Activated naive CD4-positive, alpha-beta T cell treated with anti-CD3 and anti-CD28 coated beads, Interleukin-2, amount 50 U/mL, for 16 hours (primary cell): Measurements from ENCODE around the gene SMARCB1.

Experiments used
- DNase-seq: peaks from one replicate; pipeline ENCODE4 v3.0.0-alpha.2; 2020

SMARCB1 gene

GRCh38 chr22:23786752-23787599, at the start of gene SMARCB1:
SMARCB1 (plus strand) TSS chr22:23786966; CDS start chr22:23787170, 204 bp downstream.
- peak; percentile 90 for DNase-seq

DNA sequence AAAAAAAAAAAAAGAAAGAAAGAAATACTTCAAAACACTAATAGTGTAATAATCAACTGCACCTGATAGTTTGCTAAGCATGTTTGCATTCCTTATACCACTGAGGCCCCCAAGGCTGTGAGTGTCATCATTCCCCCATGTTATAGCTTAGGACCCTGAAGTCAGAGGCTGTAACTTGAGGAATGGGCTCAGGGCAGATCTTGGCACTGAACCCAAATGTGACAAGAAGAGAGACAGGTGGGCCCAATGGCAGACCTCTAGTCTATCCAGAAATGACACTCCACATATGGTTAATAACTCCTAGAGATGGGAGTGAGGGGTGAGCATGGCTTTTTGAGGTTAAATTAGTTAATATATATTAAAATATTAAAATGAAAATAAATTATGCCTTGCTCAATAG, 49.1 kb upstream of the SMARCB1 start:
- DNase-seq: no peak

DNA sequence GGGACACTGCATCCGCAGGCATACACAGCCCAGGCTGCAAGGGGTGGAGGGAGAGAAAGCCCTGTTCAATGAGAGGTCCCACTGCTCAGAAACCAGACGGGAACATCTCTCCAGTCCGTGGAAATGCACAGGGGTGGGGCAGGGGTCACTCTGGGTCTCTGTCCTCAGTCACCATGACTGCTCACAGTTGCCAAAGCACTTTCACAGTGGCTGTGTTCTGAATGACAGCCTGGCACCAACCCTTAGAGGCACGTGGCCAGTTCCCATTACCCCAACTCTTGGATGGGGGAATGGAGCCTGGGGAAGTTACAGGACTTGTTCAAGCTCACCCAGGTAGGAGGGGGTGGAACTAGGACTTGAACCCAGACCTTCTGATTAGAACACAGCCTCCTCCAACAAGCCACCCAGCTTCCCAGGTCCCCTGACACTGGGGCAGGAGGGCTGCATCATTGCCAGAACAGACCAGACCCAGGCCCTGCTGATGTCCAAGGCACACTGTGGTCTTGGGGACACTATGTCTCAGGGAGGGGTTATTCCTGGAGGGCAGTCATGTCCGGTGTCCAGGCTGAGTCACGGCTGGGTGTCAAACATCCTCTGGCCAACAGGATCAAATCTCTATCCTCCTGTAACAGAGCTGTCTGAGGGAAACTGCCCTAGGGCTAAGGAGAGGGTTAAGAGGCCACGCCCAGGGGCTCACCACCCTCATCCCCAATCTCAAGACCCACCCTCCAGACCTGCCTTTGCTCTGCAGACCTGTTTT, 44.1 kb upstream of the SMARCB1 start:
- no peak for DNase-seq

GRCh38 chr22:23743303-23743705, 43.5 kb upstream of the SMARCB1 start:
- DNase-seq: no peak

DNA sequence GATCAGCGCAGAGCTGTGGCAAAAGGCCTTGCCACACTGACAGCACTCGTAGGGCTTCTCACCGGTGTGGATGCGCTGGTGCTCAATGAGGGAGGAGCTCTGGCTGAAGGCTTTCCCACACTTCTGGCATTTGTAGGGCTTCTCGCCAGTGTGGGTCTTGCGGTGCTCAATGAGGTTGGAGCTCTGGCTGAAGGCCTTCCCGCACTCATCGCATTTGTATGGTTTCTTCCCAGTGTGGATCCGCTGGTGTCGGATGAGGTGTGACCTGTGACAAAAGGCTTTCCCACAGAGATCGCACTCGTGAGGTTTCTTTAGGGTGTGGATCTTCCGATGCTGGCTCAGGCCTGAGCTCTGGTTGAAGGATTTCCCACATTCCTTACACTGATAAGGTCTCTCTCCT, 42.8 kb upstream of the SMARCB1 start:
- no peak for DNase-seq

DNA sequence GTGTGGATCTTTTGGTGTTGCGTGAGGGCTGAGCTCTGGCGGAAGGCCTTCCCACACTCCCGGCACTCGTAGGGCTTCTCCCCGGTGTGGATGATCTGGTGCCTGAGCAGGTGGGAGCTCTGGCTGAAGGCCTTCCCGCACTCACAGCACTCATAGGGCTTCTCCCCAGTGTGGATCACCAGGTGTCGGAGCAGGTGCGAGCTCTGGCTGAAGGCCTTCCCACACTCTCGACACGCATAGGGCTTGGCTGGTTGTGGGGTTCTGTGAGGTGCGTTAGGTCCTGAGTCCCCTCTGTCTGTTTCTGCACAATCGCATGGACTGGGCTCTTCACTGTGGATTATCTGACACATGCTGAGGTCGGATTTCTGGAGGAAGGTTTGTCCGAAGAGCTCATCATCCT, 42.3 kb upstream of the SMARCB1 start:
- DNase-seq: no peak

GRCh38 chr22:23745791-23746190, 41.0 kb upstream of the SMARCB1 start:
- no peak for DNase-seq

GRCh38 chr22:23749841-23750301, 36.9 kb upstream of the SMARCB1 start:
- DNase-seq: no peak

DNA sequence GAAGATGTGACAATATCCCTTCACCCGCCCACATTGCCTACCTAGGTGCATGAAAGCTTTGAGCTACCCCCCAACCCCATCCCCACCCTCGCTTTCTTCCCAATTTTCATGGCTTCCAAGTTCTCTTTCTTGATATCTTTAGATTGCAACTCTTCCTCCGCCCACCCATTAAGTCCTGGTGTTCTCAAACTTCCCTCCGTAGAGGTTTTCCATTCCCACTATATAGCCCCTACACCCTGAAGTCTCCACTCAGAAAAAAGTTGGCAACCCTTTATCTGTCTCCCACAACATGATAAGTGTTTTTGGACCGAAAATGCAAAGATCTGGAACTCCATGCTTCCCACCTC, 36.4 kb upstream of the SMARCB1 start:
- no peak for DNase-seq

DNA sequence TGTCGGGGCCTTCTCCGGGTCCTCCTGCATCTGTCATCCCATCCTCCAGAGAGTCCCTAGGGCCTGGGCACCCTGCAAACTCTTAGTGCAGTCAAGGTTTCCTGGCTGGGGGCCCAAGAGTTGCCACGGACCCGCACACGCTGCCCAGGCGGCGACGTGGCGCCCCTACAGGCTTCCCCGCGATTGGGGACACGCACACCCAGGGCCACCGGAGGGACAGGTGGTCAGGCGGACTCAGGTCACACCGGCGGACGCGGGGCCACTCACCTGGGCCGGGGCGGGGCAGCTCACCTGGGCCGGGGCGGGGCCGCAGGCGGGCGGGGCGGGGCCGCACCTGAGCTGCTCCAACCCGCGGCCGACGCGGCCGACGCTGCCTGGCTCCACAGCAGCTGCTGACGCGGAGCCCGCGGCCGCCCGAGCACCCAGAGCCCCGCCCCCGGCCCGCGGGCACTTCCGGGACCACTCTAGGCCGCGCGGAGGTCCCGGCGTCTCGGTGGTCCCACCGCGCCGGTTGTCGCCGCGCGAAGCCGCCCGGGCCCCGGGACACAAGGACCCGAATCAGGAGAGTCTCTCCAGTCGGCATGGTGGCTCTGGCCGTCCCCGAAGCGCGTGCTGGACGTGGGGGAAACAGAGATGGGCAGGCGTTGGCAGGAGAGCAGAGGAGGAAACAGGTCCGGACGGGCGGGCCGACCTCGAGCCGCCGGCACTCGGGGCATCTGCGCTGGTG, 35.9 kb upstream of the SMARCB1 start, which contains the start of gene ZNF70:
TSS of gene ZNF70 (minus strand) at position 399 of the 727 bp plus-strand sequence. CDS start 5,972 bp downstream, outside the sequence.
- peak; percentile 86 for DNase-seq

GRCh38 chr22:23751441-23751996, 35.2 kb upstream of the SMARCB1 start:
- DNase-seq: no peak

- DNase-seq: no peak
These were observed 34.6 kb upstream of the SMARCB1 start for GRCh38 chr22:23752090-23752691.

- DNase-seq: no peak
These were observed 34.0 kb upstream of the SMARCB1 start for GRCh38 chr22:23752750-23753149.

DNA sequence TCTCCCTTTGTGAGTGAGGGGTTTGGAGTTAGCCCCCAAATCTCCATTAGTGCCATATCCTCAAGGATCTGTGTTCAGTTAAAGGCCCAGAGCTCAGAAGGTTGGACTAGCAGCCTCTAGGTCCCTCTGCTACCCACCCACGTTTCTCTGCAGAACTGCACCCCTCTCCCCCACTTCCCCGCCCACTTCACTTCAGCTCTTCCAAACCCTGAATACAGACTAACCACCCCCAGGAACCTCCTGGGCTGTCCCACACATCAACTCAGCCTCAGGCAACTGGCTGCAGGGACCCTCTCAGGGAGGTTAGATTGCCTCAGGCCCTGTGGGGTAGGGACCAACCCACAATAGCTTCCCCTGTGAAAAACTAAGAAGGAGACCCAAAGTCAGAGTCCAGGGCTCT, 33.4 kb upstream of the SMARCB1 start:
- DNase-seq: no peak

GRCh38 chr22:23754220-23754919, 32.4 kb upstream of the SMARCB1 start, which contains the start of gene VPREB3:
VPREB3 (minus strand) TSS chr22:23754425; CDS start chr22:23754363, 62 bp downstream.
- DNase-seq: no peak

DNA sequence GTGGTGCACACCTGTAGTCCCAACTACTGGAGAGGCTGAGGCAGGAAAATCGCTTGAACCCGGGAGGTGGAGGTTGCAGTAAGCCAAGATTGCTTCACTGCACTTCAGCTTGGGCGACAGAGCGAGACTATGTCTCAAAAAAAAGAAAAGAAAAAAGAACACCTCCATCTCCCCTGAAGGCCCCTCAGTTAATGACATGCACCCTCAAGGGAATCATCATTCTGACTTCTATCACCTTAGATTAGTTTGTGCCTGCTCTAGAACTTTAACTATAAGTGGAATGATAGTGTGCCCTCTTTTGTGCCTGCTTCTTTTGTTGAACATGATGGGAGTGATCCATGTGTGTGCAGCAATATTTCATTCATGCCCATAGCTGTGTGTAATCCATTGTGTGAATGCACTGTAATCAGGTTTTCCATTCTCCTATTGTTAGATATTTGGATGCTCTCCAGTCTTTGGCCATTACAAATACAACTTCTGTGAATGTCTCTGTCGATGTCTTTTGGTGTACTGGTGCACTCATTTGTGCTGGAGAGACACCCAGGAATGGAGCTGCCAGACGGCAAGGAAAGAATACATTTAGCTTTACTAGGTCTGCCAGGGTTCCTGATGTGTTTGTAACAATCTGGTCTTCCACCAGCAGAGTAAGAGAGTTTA, 31.7 kb upstream of the SMARCB1 start:
- no peak for DNase-seq

DNA sequence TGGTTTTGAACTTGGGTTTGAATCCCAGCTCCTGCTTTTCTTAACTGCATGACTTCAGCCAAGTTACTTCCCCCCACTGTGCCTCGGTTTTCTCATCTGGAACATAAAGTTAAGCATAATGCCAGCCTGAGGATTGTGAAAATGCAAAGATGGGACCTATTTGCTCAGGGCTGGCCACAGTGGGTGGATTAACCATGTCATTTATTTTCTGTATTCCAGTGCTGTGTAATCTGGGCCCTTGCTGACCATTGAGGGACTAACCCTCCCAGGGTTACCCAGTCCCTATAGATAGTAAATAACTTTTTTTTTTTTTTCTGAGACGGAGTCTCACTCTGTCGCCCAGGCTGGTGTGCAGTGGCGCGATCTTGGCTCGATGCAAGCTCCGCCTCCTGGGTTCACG, 31.1 kb upstream of the SMARCB1 start:
- no peak for DNase-seq

DNA sequence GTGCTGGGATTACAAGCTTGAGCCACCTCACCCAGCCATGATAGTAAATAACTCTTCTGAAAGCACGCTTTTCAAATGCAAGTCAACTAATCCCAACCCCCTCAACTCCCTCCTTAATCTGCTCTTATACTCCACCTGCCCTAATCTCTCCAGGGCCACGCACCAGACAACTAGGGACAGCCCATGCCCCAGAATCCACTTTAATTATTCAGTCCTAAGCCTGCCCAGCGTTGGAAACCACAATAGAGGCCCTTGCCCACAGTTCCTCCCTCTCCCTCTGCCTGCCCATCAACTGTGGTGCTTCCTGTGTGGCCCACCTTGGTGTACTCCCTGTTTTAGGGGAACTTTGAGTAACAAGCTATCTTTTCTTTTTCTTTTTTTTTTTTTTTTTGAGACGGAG, 29.9 kb upstream of the SMARCB1 start:
- DNase-seq: no peak

DNA sequence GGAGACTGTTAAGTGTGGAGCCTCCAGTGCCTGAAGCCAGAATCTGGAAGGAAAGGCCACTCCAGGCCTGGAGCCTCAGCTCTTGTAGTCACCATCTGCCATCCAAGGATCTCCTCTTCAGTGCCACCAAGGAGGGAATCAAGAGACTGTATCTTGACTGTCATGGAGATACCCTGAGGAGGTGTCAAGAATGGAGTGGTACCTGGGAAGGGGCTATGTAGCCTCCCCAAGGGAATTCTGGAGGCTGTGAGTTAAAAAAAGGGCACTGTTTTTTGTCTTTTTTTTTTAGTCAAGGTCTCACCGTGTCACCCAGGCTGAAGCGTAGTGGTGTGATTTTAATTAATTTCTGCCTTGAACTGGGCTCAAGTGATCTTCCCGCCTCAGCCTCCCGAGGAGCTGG, 27.2 kb upstream of the SMARCB1 start:
- no peak for DNase-seq

DNA sequence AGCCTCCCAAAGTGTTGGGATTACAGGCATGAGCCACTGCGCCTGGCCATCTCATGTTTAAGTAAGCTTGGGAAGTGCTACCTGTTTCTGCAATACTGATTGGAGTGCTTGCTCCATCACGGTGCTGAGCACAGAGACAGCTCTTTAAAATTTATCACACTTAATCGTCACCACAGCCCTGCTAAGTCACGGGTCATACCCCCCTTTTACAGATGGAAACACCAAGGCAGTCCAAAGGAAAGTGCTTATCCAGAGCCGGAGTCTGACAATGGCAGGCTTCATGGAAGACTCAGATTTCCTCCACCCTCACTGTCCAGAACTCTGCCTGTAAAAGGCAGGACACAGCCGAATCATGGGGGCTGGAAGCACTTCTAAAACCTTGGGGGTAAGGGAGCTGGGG, 26.7 kb upstream of the SMARCB1 start:
- no peak for DNase-seq
